ENCODE results near the gene AQP12A. TPM values are rescaled to one million over a fixed set of nuclear protein-coding genes. Genes with fewer than 3 reads are reported as not detected.

The AQP12A gene
- total and polyA plus RNA-seq, 7 donors, result 3.0 to 7.4 TPM; not detected in 5

DNA sequence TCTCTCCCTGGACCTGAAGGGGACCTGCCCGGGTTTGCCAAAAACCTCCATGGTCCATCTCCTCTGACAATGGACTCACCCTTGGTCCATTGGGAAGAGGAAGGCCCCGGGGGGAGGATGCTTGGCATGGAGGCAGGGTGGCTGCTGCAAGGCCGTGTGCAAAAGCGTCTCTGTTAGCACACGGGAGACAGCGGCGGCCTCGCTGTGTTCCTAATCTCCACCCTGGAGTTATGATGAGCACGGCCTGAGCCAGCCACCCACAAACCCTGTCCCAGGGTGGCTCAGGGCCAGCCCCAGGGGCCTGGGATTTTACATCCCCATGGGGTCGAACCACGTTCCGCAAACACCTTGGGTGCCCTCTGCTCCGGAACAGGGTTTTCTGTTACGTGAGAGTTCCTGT, 35.8 kb downstream of the AQP12A start:
- no peak overlapping the region for H3K27ac ChIP-seq
- WGBS, 2 donors, result 78 to 83% methylated on average over 14 of the region's 14 CpGs
- intact Hi-C loops (cut with DNase I), result no loop called here

DNA sequence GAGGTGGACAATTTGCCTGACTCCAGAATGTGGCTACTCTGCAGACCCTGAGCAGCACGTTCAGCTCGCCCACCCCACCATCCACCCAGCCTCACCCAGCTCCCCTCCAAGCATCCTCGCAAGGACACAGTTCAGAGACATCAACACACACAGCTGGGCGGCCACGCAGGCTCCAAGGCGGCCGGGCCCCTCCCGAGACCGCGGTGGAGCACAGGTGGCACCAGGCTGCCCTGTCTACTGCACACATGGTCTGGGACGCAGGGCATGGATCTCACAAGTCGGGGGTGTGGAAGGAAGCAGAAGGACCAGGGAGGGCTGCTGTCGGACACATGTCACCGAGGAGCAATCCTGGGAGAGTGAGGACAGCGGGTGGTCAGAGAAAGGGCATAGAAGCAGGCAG, 36.2 kb downstream of the AQP12A start:
- Histone ChIP-seq H3K27me3 (peaks cover 0 to 22% (median 0%) of the 10 kb centered on the region in 3 donors), H3K4me3 (no peak overlapping the region), H3K9me3 (no peaks in the 10 kb centered on the region), H3K4me1 (no peaks in the 10 kb centered on the region), H3K27ac (no peak overlapping the region), H3K36me3 (no peaks in the 10 kb centered on the region)
- 82 to 87% methylated on average over 15 of the region's 15 CpGs for WGBS, 2 donors
- intact Hi-C loops (cut with DNase I), result no loop called here
- no peak for DNase-seq
- TF ChIP-seq POLR2A (IDR thresholded peaks at IDR 0.05), result no peak

More for the DNA sequence above, 35.8 kb downstream of the AQP12A start:
- no peaks in the 10 kb centered on the region for H3K9me3 ChIP-seq
- H3K4me3 ChIP-seq, result no peak overlapping the region
- DNase-seq, result no peak
- H3K4me1 ChIP-seq, result no peaks in the 10 kb centered on the region
- no peaks in the 10 kb centered on the region for H3K36me3 ChIP-seq
- TF ChIP-seq, protein P1, sequence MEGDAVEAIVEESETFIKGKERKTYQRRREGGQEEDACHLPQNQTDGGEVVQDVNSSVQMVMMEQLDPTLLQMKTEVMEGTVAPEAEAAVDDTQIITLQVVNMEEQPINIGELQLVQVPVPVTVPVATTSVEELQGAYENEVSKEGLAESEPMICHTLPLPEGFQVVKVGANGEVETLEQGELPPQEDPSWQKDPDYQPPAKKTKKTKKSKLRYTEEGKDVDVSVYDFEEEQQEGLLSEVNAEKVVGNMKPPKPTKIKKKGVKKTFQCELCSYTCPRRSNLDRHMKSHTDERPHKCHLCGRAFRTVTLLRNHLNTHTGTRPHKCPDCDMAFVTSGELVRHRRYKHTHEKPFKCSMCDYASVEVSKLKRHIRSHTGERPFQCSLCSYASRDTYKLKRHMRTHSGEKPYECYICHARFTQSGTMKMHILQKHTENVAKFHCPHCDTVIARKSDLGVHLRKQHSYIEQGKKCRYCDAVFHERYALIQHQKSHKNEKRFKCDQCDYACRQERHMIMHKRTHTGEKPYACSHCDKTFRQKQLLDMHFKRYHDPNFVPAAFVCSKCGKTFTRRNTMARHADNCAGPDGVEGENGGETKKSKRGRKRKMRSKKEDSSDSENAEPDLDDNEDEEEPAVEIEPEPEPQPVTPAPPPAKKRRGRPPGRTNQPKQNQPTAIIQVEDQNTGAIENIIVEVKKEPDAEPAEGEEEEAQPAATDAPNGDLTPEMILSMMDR (IDR thresholded peaks at IDR 0.05), result no peak
- TF ChIP-seq POLR2AphosphoS5 (IDR thresholded peaks at IDR 0.05), result no peak
- no peak for TF ChIP-seq POLR2A (IDR thresholded peaks at IDR 0.05)
- TF ChIP-seq EP300 (IDR thresholded peaks at IDR 0.05), result no peak
- peaks cover 0 to 22% (median 0%) of the 10 kb centered on the region in 3 donors for H3K27me3 ChIP-seq

DNA sequence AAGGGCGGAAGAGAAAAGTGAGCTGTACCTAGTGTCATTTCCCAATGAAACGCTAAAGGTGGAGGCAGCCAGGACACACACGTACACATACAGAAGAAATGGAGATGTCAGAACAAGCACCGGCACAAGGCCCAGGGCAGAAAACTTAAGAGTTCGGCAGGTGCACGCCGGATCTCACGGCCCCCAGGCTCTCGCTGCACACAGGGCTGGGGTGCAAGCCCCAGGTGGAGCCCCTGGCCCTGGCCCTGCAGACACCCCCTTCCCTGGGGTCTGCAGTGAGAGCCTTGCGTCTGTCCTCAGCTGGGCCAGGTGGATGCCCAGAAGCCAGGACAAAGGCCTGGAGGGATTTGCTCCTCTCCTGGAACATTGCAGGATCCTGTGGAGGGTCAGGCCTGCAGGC, 36.7 kb downstream of the AQP12A start:
- TF ChIP-seq, protein P1 (IDR thresholded peaks at IDR 0.05), result no peak
- TF ChIP-seq EP300 (IDR thresholded peaks at IDR 0.05), result no peak
- no peak for TF ChIP-seq POLR2A (IDR thresholded peaks at IDR 0.05)
- no peak for TF ChIP-seq POLR2AphosphoS5 (IDR thresholded peaks at IDR 0.05)

DNA sequence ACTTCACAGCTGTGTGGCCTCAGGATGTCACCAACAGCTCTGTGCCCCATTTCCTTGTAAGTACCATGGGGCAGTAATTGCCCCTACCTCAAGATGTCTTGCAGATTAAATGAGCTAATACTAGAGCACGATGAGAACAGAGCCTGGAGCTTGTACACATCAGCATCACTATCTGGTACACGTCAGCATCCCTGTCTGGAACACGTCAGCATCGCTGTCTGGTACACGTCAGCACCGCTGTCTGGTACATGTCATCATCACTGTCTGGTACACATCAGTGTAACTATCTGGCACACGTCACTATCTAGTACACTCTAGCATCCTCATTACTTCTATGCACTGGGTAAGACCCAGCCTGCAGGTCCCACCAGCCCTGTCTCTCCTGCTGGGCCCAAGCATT, 37.2 kb downstream of the AQP12A start:
- intact Hi-C loops (cut with DNase I), result no loop called here
- Histone ChIP-seq H3K9me3 (no peaks in the 10 kb centered on the region), H3K4me3 (no peak overlapping the region), H3K4me1 (no peaks in the 10 kb centered on the region), H3K27me3 (peaks cover 0 to 22% (median 0%) of the 10 kb centered on the region in 3 donors), H3K36me3 (no peaks in the 10 kb centered on the region), H3K27ac (no peak overlapping the region)
- DNase-seq, result no peak
- 75 to 80% methylated on average over 7 of the region's 7 CpGs for WGBS, 2 donors
- TF ChIP-seq EP300 (IDR thresholded peaks at IDR 0.05), result no peak
- TF ChIP-seq POLR2A (IDR thresholded peaks at IDR 0.05), result no peak
- TF ChIP-seq, protein P1 (IDR thresholded peaks at IDR 0.05), result no peak
- TF ChIP-seq POLR2AphosphoS5 (IDR thresholded peaks at IDR 0.05), result no peak

More for the DNA sequence above, 36.7 kb downstream of the AQP12A start:
- Histone ChIP-seq H3K36me3 (no peaks in the 10 kb centered on the region), H3K4me1 (no peaks in the 10 kb centered on the region), H3K4me3 (no peak overlapping the region), H3K9me3 (no peaks in the 10 kb centered on the region), H3K27me3 (peaks cover 0 to 22% (median 0%) of the 10 kb centered on the region in 3 donors), H3K27ac (no peak overlapping the region)
- 88 to 93% methylated on average over 10 of the region's 10 CpGs for WGBS, 2 donors
- DNase-seq, result no peak
- intact Hi-C loops (cut with DNase I), result no loop called here

DNA sequence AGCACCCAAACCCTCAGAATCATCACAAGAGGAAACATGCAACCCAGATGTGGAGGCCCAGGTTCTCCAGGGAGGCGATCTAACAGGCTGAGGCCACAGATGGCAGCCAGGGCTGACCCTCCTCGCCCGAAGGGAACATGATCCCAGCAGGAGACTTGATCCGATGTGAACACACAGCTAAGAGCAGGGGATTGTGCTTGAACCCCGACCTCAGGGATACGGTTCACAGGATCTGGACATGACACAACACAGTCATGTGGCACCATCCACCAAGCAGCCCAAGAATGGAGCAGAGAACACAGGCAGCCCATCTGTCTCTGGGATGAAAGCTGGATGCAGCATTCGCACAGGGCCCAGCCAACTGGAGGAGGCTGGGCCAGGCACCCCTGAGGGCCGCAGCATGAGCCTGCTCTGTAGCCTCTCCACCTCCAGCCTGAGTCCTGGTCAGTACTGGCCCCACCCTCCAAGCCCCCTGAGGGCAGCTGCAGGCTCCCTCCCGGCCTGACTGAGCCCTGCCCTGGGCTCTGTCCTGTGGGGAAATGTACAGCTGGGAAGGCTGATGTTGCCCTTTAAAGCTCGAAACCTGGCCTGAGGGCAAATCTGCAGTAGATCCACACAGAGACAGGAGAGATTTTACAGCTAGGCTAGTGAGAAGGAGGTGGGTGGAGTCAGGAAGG, 39.0 kb downstream of the AQP12A start:
- intact Hi-C loops (cut with DNase I), result no loop called here
- no peaks in the 10 kb centered on the region for H3K9me3 ChIP-seq
- DNase-seq, result no peak
- H3K36me3 ChIP-seq, result no peaks in the 10 kb centered on the region
- H3K4me1 ChIP-seq, result no peaks in the 10 kb centered on the region
- no peak overlapping the region for H3K27ac ChIP-seq
- H3K27me3 ChIP-seq, result peaks cover 0 to 22% (median 0%) of the 10 kb centered on the region in 3 donors
- TF ChIP-seq EP300 (IDR thresholded peaks at IDR 0.05) (no peak), POLR2AphosphoS5 (IDR thresholded peaks at IDR 0.05) (no peak), POLR2A (IDR thresholded peaks at IDR 0.05) (no peak)
- TF ChIP-seq, protein P1 (IDR thresholded peaks at IDR 0.05), result no peak
- no peak overlapping the region for H3K4me3 ChIP-seq
- WGBS, 2 donors, result 76 to 81% methylated on average over 10 of the region's 10 CpGs

Data from sigmoid colon (tissue), 7 donors.